Measurements from ENCODE around the gene POU2AF1.

GRCh38 chr11:111376181-111376871, 2.7 kb downstream of the POU2AF1 start:
- no peak for TF ChIP-seq POLR2A (IDR thresholded peaks at IDR 0.05)
- TF ChIP-seq, protein P1, sequence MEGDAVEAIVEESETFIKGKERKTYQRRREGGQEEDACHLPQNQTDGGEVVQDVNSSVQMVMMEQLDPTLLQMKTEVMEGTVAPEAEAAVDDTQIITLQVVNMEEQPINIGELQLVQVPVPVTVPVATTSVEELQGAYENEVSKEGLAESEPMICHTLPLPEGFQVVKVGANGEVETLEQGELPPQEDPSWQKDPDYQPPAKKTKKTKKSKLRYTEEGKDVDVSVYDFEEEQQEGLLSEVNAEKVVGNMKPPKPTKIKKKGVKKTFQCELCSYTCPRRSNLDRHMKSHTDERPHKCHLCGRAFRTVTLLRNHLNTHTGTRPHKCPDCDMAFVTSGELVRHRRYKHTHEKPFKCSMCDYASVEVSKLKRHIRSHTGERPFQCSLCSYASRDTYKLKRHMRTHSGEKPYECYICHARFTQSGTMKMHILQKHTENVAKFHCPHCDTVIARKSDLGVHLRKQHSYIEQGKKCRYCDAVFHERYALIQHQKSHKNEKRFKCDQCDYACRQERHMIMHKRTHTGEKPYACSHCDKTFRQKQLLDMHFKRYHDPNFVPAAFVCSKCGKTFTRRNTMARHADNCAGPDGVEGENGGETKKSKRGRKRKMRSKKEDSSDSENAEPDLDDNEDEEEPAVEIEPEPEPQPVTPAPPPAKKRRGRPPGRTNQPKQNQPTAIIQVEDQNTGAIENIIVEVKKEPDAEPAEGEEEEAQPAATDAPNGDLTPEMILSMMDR (IDR thresholded peaks at IDR 0.05), result no peak
